Astrocyte of the spinal cord (primary cell): ENCODE data around the gene ACTN1.

Source experiments
- DNase-seq: peaks from one replicate; pipeline ENCODE4 v3.0.0; 2011; ENCODE audit warnings: low read depth, low spot score
- H3K4me3 ChIP-seq: 2 replicates; pipeline ENCODE4 v1.5.1; 2011; ENCODE audit warnings: low read depth, mild to moderate bottlenecking, low read length, moderate library complexity
- in situ Hi-C: cut with HindIII; loops from 2 replicates; pipeline ENCODE4 v1.10.0; 2017; ENCODE audit warnings: low sequenced_read_pairs
- TF ChIP-seq, protein P1 (sequence below): IDR thresholded peaks from 2 replicates; pipeline ENCODE4 v1.5.1; 2012; ENCODE audit warnings: low read depth, mild to moderate bottlenecking, low read length, inconsistent platforms

The ACTN1 gene

DNA sequence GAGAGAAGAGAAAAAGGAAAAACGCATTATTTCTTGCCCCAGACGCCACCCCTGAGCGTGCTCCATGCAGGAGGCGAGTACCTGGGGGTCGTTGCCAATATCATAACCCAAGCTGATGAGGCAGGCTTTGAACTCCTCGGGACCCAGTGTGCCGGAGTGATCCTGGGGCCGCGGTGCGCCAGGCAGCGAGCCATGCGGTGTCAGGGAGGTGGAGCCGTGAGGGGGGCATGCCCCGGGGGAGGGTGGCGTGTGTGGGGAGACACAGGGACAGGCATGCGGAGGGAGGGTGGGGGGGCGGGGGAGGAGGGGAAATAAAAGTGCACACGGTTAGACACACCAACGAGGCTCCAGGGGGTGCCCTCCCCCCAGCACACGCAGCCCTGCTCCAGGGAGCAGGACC lies 100.2 kb downstream of the ACTN1 start:
- in situ Hi-C loops, result no loop called here
- TF ChIP-seq, protein P1, sequence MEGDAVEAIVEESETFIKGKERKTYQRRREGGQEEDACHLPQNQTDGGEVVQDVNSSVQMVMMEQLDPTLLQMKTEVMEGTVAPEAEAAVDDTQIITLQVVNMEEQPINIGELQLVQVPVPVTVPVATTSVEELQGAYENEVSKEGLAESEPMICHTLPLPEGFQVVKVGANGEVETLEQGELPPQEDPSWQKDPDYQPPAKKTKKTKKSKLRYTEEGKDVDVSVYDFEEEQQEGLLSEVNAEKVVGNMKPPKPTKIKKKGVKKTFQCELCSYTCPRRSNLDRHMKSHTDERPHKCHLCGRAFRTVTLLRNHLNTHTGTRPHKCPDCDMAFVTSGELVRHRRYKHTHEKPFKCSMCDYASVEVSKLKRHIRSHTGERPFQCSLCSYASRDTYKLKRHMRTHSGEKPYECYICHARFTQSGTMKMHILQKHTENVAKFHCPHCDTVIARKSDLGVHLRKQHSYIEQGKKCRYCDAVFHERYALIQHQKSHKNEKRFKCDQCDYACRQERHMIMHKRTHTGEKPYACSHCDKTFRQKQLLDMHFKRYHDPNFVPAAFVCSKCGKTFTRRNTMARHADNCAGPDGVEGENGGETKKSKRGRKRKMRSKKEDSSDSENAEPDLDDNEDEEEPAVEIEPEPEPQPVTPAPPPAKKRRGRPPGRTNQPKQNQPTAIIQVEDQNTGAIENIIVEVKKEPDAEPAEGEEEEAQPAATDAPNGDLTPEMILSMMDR, result no peak
- no peak overlapping the region for H3K4me3 ChIP-seq

DNA sequence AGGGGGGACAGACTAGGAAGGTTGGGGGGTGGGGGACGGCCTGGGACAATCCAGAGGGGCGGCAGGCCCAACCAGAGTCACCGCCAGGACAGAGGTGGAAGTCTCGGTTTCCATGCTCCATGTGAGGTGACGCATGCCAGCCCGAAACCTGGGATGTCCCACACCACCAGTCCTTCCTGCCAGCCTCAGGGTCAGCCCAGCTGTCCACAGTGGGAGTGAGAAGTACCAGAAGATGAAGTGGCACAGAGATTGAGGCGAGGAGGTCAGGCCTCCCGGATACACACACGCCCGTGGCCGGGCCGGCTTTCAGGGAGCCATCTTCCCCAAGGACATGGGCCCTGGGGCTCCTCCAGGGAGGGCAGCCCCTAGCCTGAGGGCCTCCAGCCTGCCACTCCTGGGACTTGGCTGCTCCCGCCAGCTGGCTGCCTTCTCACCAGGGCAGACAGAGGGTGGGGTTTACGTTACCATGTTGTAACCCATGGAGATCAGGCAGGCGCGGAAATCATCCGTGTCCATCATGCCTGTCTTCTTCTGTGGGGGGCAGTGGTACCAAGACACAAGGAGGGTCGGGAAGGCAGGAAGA lies 101.0 kb downstream of the ACTN1 start:
- no peak overlapping the region for H3K4me3 ChIP-seq
- TF ChIP-seq, protein P1, result no peak
- DNase-seq, result no peak
- in situ Hi-C loops, result no loop called here

More for the DNA sequence above, 100.2 kb downstream of the ACTN1 start:
- DNase-seq, result no peak

DNA sequence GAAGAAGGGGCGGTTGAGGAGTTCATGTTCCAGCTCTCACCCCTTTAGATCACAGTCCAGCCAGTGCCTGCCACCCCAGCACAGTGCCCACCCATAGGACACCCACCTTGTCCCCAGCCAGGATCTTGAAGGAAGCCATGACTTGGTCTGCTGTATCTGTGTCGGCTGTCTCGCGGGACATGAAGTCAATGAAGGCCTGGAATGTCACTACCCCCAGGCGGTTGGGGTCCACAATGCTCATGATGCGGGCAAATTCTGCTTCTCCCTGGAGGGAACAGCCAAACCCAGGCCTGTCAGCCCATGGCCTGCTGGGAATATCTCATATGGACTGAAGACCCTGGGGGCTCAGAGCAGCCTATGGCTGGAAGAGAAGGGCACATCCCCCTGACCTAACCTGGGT lies 102.1 kb downstream of the ACTN1 start:
- in situ Hi-C loops, result no loop called here
- no peak overlapping the region for H3K4me3 ChIP-seq
- no peak for DNase-seq
- TF ChIP-seq, protein P1, result no peak

DNA sequence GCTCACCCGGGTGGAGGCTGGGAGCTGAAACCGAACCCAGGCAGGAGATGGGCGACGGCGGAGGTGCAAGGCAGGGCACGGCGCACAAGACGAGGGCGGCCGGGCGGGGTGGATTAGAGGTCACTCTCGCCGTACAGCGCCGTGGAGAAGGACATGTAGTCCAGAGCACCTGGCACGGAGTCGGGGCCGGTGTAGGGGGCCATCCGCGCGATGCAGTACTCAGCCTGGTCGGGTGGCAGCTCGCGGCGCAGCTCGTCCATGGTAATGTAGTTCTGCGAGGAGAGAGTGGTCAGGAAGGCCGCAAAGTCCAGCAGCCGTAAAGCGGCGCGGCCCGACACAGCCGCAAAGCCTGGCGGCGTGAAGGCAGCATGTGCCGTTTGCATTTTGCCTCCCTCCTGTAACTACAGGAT lies 104.4 kb downstream of the ACTN1 start:
- in situ Hi-C loops, result no loop called here
- no peak overlapping the region for H3K4me3 ChIP-seq

DNA sequence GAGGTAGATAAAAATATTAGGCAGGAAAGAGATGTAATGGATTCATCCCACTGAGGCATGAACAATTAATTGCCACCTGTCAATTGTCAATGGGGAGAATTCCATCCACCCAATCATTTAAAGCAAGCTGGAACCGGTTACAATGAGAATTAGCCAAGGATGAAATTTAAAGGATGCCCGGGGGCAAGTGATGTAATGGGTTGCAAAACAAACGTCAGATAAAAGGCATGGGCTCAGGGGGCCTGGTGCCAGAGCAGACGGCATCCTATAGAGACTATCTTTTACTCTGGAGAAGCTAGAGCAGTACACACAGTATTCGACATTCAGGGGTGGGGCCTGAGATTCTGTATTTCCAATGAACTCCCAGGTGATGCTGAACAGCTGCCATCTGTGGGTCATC lies 105.7 kb downstream of the ACTN1 start:
- no peak overlapping the region for H3K4me3 ChIP-seq
- in situ Hi-C loops, result no loop called here
- DNase-seq, result no peak
- TF ChIP-seq, protein P1, result no peak

More for the DNA sequence above, 104.4 kb downstream of the ACTN1 start:
- no peak for DNase-seq
- TF ChIP-seq, protein P1, result no peak

DNA sequence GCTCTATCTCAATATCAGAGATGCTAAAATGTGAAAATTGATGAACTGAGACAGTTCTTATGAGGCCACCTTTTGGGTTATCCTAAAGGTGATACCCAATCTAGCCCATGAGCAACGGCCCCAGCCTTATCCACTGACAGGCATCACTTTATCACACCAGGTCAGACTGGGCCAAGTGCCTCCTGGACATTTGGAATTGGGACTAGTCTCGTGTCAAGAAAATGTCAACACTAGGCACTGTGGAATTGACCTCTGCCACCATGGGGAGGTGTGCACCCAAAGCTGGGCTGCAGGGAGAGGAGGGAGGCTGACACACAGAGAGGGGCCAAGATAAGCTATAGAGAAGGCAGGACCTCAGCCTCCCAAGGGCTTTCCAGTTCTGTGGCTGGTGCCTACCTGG lies 107.7 kb downstream of the ACTN1 start:
- no peak for DNase-seq
- H3K4me3 ChIP-seq, result no peak overlapping the region
- TF ChIP-seq, protein P1, result no peak
- in situ Hi-C loops, result no loop called here
